Neural progenitor cell (in vitro differentiated cells): Measurements from ENCODE around the gene PACS1.

Experiments used
- CTCF ChIP-seq: fragments of 200-600 bp; sonication (generic); IDR thresholded peaks from 2 replicates; pipeline ENCODE4 v1.5.1; 2017; ENCODE audit warnings: antibody characterized with exemption, mild to moderate bottlenecking
- EZH2 ChIP-seq: fragments of 200-600 bp; sonication (generic); IDR thresholded peaks from 2 replicates; pipeline ENCODE4 v1.6.1; 2017; ENCODE audit warnings: antibody characterized with exemption, mild to moderate bottlenecking, moderate library complexity

- TF ChIP-seq CTCF (peak; percentile 19), EZH2 (no peak)
These were observed 953 bp upstream of the PACS1 start for GRCh38 chr11:66068923-66069714.
